ENCODE measurements around the gene ASB8. TPM values are rescaled to one million over a fixed set of nuclear protein-coding genes. Genes with fewer than 3 reads are reported as not detected.
"Not testable (repeated sequence)": the region's sequence is repeated elsewhere in the genome, so short reads cannot be mapped to it uniquely, and the experiment has no call there.

ASB8 gene
- total RNA-seq, 2 donors from 2014 or later, result 47.9 to 49.0 TPM

DNA sequence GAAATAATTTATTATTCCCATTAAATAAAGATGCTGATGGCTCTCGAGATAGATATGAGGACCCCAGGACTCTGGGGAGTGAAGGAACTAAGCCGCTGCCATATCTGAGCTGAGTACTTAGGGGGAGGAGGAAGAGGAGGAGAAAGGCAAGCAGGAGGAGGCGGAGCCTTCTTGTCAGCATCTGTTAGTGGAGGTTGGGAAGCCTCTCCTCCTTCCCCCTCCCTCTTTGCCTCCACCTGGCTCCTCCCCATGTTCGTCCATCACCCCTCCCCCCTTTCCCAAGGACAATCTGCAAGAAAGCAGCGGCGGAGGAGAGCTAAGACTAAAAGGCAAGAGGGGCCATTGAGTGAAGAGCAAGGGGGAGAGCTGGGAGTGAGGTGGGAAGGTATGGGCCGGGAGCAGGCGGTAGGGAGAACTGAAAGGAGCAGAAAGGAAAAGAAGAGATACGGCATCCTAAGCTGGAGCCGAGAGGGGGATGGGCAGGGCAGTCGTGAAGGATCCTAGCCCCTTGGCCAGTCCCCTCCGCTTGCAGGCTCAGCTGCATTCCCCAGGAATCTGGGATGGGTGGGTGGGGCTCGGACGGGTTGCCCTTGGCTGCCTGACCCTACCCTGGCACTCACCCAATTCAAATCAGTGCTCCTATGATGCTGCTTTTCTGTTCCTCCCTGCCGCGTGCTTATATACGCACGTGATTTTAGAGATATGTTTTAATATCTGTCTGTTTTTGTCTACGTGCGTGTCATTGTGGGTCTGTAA is 38.1 kb downstream of the ASB8 start, which contains the start of gene PFKM:
PFKM (plus strand) TSS at position 287 of the 756 bp plus-strand sequence. CDS start 3,411 bp downstream, outside the sequence.
- intact Hi-C loops (cut with DNase I, micrococcal nuclease), result no loop called here
- DNase-seq (peak; percentile 81 to 93), ATAC-seq (peak; percentile 99)

DNA sequence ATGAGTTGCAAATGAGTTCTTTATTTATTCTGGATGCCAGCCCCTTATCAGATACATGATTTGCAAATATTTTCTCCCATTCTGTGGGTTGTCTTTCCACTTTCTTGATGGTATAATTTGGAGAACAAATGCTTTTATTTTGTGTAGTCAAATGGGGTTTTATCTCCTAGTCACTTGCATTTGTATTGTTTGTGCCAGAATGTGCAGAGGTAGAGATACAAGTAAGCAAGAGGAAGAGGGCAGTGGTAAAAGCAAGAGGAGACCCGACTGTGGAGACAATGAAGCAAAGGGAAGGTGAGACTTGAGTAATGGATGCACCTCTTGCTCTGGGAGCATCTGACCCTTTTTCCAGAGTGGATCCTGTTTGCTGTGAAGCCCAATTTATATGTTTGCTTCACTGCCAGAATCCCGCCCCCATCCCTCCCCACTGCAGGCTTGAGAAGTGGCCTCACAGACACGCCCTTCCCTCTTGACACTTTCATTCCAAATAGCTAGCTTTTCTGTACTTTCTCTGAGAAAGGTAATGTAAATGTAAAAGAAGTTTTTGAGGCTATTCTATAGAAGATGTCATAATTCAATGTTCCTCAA is 38.9 kb downstream of the ASB8 start:
- peak in 1 of 2 donors; percentile 20 for DNase-seq
- intact Hi-C loops (cut with DNase I, micrococcal nuclease), result no loop called here

DNA sequence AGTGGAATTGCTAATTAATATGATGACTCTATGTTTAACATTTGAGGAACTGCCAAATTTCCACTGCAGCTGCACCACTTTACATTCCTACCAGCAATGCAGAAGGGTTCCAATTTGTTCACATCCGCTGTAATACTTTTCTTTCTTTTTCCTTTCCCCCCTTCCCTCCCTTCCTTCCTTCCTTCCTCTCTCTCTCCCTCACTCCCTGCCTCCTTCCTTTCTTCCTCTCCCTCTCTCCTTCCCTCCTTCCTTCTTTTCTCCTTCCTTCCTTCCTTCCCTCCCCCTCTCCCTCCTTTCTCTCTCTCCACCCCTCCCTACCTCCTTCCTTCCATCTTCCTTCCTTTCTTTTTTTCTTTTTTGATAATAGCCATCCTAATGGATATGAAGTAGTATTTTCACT is 41.4 kb downstream of the ASB8 start:
- ATAC-seq (no peak), DNase-seq (no peak)
- intact Hi-C loops (cut with DNase I, micrococcal nuclease), result no loop called here

More for the DNA sequence above, 38.9 kb downstream of the ASB8 start:
- ATAC-seq, result no peak

DNA sequence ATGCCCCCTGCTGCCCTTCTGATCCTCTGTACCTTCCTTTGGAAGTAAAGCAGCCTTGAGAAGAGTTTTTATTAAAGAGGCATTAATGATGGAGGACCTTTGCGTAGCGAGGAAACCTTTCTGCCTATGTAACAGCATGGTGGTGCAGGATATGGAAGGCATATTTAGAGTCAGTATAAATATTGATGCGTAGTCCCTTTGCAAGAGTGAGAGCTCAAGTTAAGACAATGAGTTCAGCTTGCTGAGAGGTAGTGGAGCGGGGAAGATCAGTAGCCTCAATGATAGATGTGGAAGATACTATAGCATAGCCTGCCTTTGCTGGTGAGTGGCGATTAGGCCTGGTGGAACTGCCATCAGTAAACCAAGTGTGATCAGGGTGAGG is 46.0 kb downstream of the ASB8 start:
- intact Hi-C loops (cut with DNase I, micrococcal nuclease); DNase-seq; ATAC-seq: not testable (repeated sequence)

DNA sequence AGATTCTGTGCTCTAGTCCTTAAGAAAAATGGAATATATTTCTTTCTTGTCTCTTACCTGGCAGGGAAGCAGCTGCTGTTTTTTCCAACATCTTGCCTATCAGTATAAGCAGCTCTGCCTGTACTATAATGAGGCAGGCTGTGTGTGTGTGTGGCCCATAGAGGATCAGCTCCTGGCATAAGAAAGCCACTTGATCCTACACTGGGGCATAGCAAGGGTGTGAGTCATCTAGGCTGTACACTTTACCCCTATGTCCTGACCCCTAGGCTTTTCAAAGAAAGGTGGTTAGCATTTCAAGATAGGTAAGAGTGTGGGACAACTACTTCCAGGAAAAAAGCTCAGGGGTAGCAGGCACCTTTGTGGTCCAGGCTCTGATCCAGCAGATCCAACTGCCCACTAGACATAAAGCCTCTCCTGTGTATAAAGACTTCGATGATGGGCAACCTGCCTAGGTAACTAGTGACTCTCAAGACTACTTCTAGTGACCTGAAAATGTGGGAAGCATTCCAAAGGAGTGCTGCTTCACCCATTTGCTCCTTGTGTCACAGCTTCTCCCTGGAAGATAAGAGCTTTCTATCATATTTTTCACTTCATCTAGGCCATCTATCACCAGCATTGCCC is 46.5 kb downstream of the ASB8 start:
- ATAC-seq (no peak), DNase-seq (no peak)
- intact Hi-C loops (cut with DNase I, micrococcal nuclease), result no loop called here

DNA sequence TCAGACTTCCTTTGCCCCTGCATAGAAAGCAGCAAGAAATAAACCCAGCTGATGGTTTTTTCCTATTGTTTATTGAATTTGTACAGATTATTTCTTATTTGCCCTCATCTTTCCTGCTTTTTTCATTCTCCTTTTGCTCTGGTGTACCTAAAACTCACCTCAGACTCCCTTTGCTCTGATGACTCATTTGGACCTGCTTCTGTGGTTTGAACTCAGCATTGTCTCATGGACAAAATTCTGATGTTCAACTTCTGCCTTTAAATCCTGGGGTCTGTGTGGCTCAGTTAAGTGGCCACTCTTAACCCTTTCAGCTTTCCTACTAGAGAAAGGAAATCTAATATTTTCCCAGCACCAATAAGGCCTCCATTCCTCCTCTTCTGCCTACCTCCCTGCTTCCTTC is 47.9 kb downstream of the ASB8 start:
- ATAC-seq (no peak), DNase-seq (no peak)
- intact Hi-C loops (cut with DNase I, micrococcal nuclease), result loop anchor here in 1 of 2 donors (10.0 kb wide), 1 partner anchor 45 kb away; the partner anchor contains the start of gene ASB8

DNA sequence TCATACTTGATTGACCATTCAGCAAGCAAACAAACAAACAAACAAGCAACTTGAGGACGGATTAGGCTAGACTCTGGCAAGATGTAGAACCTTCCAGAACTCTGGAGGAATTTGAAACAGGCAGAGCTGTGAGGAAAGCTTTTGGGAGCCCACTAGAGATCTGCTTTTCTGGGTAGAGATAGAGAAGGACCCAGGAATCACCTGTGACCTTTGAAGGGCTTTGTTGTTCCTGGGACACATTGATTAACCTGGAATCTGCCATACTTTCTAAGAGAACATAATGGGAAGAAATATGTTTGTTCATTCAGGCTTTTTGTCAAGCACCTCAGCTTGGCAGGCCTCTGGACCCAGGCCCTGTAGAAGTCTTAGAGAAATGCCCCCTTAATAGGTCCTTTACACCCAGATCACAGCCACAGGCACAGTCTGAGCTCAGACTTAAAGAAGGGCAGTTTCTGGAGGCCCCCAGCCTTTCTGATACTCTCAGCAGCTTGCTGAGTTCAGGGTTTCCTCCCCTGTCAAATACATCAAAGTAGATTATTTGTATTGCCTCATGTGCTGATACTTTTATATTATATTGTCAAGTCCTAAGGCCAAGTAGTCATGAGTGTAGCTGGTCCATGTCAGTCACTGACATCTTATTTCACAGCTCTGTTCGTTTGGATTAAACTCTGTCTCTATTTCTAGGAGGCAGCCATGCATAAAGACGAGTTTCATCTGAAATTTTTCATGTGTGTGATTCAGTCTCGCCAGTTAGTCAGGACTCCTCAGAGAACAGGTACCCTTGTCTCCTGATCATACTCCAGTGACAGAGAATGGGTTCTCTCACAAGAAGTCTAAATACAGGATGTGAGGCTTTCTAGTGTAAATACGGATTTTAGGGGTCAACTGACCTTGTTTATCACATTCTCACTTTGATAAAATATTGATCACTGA is 50.4 kb downstream of the ASB8 start:
- DNase-seq (no peak), ATAC-seq (no peak)
- intact Hi-C loops (cut with DNase I, micrococcal nuclease), result loop anchor here in 1 of 2 donors (10.0 kb wide), 1 partner anchor 48 kb away; the partner anchor contains the start of gene ASB8

DNA sequence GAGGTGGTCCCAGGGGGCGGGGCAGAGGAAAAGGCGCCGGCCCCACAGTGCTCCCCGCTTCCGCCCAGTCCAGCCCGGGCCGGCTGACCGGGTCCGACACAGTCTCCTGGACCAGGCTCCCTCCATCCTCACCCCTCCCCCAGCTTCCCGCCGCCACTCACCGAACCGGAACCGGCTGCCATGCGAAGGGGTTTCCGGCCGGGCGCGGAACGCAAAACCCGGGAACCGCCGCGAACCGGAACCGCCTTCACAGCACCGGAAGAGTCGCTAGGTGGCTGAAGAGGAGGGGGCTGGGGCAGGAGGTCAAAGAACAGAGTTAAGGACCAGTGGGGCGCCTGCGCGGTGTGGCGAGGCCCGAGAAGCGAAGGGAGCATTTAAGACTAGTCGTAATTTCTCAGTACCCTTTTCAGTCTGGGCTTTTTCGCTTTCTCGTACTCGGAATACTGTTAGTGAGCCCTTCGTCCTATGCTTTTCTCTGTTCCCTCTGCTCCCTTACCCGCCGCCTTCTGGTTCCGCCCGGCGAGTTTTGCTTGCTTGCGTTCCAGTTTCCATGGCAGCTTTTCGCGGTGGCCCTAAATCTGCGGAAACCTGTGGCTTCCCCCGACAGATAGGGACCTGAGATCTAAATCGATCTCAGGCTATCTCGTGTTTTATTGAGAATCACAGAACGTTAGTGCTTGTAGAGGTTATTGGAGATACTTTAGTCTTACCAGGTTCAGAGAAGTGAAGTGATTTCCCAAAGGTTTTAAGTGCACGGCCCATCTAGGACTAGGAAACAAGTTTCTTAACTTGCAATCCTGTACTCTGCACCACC is 51.2 kb downstream of the ASB8 start, which contains the start of gene SENP1:
SENP1 (minus strand) TSS at position 213 of the 814 bp plus-strand sequence. CDS start 4,607 bp downstream, outside the sequence.
- DNase-seq (peak; percentile 82 to 90), ATAC-seq (peak; percentile 95)
- intact Hi-C loops (cut with DNase I, micrococcal nuclease), result loop anchor here in 1 of 2 donors (10.0 kb wide), 1 partner anchor 49 kb away; the partner anchor contains the start of gene ASB8

DNA sequence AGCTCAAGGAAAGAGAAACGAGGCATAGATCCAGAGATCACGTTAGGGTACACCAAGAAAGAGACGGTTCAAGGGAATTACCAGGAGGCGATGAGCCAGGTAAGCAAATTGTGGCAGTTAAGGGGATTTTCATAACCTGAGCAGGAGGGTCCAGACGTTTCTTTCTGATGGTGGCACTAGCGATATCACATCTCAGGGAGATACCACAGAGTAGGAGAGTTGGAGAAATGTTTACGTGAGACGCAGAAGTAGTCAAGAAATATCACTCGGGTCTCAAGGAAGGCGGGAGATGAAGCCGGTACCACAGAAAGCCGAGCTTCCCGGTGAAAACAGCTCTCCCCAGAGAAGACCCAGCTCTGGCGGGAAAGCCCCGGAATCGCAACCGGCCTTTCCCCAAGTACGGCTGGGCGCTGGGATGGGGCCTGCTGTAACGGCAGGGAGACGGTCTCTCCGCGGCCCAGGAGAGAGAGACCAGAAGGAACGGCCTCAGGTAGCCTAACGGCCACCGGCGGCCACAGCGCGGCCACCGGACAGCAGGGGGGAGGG is 51.9 kb downstream of the ASB8 start:
- DNase-seq (no peak), ATAC-seq (peak; percentile 8)
- intact Hi-C loops (cut with DNase I, micrococcal nuclease), result loop anchor here in 1 of 2 donors (10.0 kb wide), 1 partner anchor 49 kb away; the partner anchor contains the start of gene ASB8

DNA sequence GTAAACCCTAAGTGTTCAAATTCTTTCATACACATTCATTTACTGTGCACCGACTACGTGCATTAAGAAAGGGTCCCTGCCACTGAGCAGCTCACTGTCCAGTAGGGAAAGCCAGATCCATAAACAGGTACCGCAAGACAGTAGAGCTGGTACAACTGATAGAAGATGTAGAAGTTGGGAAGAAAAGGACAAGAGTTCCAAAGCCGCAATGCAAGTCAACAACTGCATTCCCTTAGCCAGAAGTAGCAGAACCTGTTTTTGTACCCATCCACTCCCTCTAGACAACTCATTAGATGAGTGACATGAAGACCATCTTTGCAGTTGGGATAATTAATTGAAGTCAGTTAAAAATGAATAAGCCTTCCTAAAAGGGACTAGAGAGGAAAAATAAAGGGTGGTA is 52.8 kb downstream of the ASB8 start:
- DNase-seq, result no peak
- ATAC-seq, result no peak
- intact Hi-C loops (cut with DNase I, micrococcal nuclease), result loop anchor here in 1 of 2 donors (10.0 kb wide), 1 partner anchor 50 kb away; the partner anchor contains the start of gene ASB8

Small RNA genes lying within 50 kb of the gene (microRNA-seq; reads per million reads assigned to microRNA genes)
- gene MIR6505, result 1.1 to 4.1 reads per million in 2 donors

Other genes starting within 250 kb of the ASB8 start
- gene TMEM106C, start 193.9 kb downstream of the ASB8 start, total RNA-seq, result 100 to 1,000 TPM; 166 to 180 TPM
- 1 to 10 TPM in 1 of 2 donors, under 1 TPM in 1; 0.95 to 1.2 TPM for gene COL2A1, start 153.0 kb downstream of the ASB8 start, total RNA-seq
- gene SENP1, start 51.4 kb downstream of the ASB8 start, total RNA-seq, result 10 to 100 TPM; 12.1 to 14.4 TPM
- gene PFKM, start 38.2 kb downstream of the ASB8 start, total RNA-seq, result 10 to 100 TPM; 48.1 to 49.6 TPM
- gene CCDC184, start 26.1 kb upstream of the ASB8 start, total RNA-seq, result under 1 TPM; 0.15 to 0.50 TPM
- gene OR10AD1, start 45.8 kb upstream of the ASB8 start, total RNA-seq, result not detected
- 1 to 10 TPM; 9.2 to 9.6 TPM for gene ZNF641, start 193.4 kb upstream of the ASB8 start, total RNA-seq